ENCODE measurements around the gene NR4A2.

The NR4A2 gene

GRCh38 chr2:156334496-156335478 is 2.3 kb upstream of the NR4A2 start (continued):
- TF ChIP-seq ZNF843 (tag by site-specific recombination; IDR thresholded peaks at IDR 0.05) (0 out of 2 replicates have a peak, but pooled peaks have one; percentile 7), ZNF10 (tag by site-specific recombination; IDR thresholded peaks at IDR 0.05) (no peak), ZBTB11 (tag by site-specific recombination; conservative IDR thresholded peaks at IDR 0.05; ENCODE audit: low read depth) (peak; percentile 75), ZNF701 (tag by site-specific recombination; IDR thresholded peaks at IDR 0.05) (no peak), KLF7 (tag by site-specific recombination; IDR thresholded peaks at IDR 0.05; ENCODE audit: borderline replicate concordance) (peak; percentile 35; the same call in 1 of the 2 replicates), WT1 (tag by site-specific recombination; IDR thresholded peaks at IDR 0.05) (peak; percentile 91), ZNF837 (tag by site-specific recombination; IDR thresholded peaks at IDR 0.05) (no peak), PRDM1 (tag by site-specific recombination; IDR thresholded peaks at IDR 0.05) (peak; percentile 96), ZNF19 (tag by site-specific recombination; IDR thresholded peaks at IDR 0.05; ENCODE audit: low read depth) (no peak), KLF9 (tag by site-specific recombination; IDR thresholded peaks at IDR 0.05; ENCODE audit: low read depth) (peak; percentile 67; the same call in 1 of the 2 replicates), ZNF24 (tag by site-specific recombination; IDR thresholded peaks at IDR 0.05) (no peak), ZBTB1 (tag by site-specific recombination; IDR thresholded peaks at IDR 0.05) (no peak), ZNF544 (tag by site-specific recombination; IDR thresholded peaks at IDR 0.05) (no peak), ZNF548 (tag by site-specific recombination; IDR thresholded peaks at IDR 0.05) (no peak), ZNF707 (tag by site-specific recombination; IDR thresholded peaks at IDR 0.05) (no peak), ZNF664 (tag by site-specific recombination; IDR thresholded peaks at IDR 0.05) (no peak), ZIC2 (tag by site-specific recombination; IDR thresholded peaks at IDR 0.05) (peak; percentile 76), KLF16 (tag by site-specific recombination; IDR thresholded peaks at IDR 0.05) (0 out of 2 replicates have a peak, but pooled peaks have one; percentile 34), ZNF777 (tag by site-specific recombination; IDR thresholded peaks at IDR 0.05; ENCODE audit: borderline replicate concordance) (no peak), SALL2 (tag by site-specific recombination; IDR thresholded peaks at IDR 0.05; ENCODE audit: borderline replicate concordance) (no peak), ZBTB49 (tag by site-specific recombination; IDR thresholded peaks at IDR 0.05; ENCODE audit: low read depth) (no peak), IKZF3 (tag by site-specific recombination; IDR thresholded peaks at IDR 0.05) (peak; percentile 97), ZNF660 (tag by site-specific recombination; IDR thresholded peaks at IDR 0.05) (0 out of 2 replicates have a peak, but pooled peaks have one; percentile 13), ZNF280D (tag by site-specific recombination; IDR thresholded peaks at IDR 0.05) (no peak), ZBTB20 (tag by site-specific recombination; IDR thresholded peaks at IDR 0.05) (peak; percentile 97), ZSCAN23 (tag by site-specific recombination; IDR thresholded peaks at IDR 0.05) (no peak), ZNF302 (tag by site-specific recombination; IDR thresholded peaks at IDR 0.05; ENCODE audit: low read depth) (no peak), ZBTB10 (tag by site-specific recombination; IDR thresholded peaks at IDR 0.05) (peak; percentile 52; the same call in 1 of the 2 replicates)
